HuH-7.5 (cell line): ENCODE data around the gene DIPK1A.
"Not testable (repeated sequence)": the region's sequence is repeated elsewhere in the genome, so short reads cannot be mapped to it uniquely, and the experiment has no call there.

Source experiments
- DNase-seq: peaks from one replicate; pipeline ENCODE4 v3.0.0; 2011; ENCODE audit warnings: low spot score

DIPK1A gene

DNA sequence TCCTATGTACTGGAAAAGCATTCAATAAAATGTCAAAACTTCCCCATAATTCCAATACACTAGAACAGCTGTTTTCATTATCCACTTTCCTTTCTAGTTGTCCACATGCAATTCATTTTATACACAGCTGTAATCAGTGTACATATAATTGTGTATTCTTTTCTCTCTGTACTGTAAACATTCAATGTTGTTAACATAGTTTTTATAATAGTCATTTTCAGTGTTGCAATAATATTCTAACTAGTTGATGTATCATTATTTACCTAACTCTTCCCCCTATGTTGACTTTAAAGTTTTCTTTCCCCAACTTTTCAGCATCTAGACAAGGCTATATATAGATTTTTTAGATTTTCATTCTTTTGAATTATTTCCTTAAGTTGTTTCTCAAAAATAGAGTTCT, 44.4 kb downstream of the DIPK1A start:
- no peak for DNase-seq

DNA sequence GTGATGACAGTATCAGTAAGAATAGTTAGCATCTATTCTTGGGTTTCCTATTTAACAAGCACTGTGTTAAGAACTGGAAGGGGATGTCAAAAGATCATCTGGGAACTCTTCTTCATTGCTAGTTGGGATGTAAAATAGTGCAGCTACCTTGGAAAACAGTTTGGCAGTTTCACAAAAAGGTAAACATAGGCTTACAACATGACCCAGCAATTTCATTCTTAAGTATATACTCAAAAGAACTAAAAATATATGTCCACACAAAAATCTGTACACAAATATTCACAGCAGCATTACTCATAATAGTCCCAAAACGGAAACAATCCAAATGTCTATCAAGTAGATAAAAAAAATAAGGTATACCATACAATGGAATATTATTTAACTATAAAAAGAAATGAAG, 45.7 kb downstream of the DIPK1A start:
- DNase-seq: no peak

DNA sequence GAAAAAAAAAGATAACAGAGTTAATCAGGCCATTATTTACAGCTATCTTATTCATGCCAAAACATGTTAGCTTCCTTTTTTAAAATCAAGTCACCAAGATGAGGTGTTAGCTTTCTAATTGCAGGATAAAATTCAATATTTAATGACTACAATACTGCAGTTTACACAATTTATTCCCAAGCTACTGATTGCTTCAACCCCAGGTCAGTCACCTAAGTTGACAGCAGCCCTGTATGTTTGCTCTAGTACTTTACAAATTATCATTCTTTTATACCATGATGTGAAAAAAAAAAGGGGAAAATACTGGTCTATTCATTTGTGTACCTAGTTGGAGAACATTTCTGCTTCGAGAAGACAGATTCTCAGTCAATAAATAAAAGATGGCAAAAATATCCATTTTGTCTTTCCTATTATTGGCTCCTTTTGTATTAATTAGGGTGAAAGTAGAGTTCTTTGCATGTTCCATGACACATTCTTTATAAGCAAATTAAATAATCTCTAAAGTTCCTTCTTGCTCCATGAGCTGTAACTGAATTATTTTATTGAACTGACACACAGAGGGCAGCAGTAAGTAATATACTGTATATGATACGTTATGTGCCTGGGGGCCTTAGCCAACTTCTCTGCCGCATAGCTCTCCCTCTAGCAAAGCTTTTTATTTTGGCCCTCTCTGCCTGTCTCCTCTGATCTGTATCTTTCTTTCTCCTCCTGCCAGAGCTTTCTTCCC, 48.0 kb downstream of the DIPK1A start:
- no peak for DNase-seq

DNA sequence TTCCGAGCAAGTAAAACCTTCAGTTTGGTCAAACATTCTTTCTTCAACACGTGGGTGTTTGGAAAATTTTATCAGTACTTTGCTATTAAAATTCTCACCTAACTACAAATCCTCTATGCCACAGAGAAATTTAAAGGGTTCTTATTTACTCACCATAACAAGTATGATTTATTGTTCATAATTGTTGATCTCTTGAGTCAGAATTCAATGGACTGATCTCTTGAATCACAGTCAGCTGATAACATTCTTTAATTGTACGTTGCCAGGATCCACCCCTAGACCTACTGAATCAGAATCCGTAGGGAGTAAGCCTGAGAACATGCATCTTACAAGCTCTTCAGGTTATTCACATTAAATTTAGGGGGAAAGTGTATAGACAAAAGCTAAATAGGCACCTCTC, 51.2 kb downstream of the DIPK1A start:
- no peak for DNase-seq

DNA sequence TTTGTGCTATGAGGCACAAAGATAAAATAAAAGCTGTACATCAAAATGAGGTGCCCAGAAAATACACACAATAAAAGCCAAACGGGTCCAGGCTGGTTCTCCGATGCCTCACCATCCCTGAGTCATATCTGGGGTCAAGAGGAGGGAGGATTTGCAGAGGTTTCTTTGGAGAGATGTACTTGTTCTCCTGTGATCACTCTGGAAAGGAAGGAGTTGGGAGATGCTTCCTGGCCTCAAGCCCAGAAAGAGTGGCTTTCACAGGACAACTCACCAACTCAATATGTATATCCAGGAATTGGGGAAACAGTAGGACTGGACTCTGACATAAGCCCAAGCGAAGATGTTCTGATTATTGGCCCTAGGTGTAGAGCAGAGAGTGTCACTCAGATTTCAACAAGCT, 51.9 kb downstream of the DIPK1A start:
- DNase-seq: no peak

DNA sequence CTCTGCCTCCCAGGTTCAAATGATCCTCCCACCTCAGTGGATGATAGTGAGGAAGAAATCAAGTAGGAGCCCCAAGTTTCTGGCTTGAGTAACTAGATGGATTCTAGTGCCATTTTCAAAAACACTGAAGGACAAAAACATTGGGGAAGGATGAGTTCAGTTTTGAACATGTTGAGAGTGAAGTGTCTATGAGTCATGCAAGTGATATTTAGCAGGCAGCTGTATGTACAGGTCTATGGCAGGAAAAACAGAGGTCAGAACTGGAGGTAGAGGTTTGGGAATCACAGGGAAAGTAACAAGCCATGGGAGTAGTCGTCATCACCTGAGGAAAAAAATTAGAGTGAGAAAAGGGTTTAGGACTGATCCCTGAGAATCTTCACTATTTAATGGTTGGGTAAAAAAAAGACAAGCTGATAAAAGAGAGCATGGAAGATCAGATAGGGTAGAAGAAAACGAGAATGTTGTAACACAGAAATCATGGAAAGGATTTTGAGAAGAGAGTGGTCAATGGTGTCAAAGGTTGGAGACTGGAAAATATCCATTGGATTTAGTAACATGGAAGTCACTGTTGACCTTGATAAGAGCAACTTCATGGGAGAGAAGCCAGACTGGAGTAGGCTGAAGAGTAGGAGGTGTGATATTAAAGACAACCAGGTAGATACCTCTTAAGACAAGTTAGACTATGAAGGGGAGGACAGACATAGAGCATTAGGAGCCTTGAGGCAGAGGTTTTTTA, 53.1 kb downstream of the DIPK1A start:
- no peak for DNase-seq

DNA sequence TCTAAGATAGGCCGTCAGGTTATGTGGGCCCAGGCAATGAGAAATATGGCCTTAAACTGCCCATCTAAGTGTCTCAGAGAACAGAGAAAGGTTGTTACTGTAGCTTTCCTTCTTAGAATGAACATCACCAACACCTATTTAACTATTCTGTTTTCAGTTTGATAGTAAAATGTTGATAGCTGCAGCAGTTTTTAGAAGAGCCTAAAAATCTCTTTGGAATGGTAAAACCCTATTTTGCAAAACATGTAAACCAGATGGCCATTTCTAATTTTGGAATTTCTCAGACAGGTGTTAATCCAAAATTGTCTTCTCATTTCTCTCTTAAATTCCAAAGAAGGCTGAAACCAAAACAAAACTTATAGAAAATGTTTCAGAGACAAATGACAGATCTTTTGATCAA, 57.5 kb downstream of the DIPK1A start:
- no peak for DNase-seq

DNA sequence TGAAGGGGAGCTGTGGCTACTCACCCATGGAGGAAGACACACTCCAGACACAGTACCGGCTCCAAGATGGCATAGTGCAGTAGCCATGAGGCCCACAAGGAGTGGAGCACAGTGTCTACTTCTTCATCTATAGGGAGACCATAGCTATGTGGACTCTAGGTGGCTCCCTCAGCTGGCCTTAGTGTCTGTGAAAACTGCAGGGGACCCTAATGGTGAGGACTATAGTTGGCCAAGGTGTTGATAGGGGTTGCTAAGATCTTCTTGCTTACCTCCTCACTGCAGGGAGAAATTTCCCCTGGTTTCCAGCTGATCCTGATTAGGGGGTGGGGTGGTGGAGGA, 58.9 kb downstream of the DIPK1A start:
- no peak for DNase-seq

DNA sequence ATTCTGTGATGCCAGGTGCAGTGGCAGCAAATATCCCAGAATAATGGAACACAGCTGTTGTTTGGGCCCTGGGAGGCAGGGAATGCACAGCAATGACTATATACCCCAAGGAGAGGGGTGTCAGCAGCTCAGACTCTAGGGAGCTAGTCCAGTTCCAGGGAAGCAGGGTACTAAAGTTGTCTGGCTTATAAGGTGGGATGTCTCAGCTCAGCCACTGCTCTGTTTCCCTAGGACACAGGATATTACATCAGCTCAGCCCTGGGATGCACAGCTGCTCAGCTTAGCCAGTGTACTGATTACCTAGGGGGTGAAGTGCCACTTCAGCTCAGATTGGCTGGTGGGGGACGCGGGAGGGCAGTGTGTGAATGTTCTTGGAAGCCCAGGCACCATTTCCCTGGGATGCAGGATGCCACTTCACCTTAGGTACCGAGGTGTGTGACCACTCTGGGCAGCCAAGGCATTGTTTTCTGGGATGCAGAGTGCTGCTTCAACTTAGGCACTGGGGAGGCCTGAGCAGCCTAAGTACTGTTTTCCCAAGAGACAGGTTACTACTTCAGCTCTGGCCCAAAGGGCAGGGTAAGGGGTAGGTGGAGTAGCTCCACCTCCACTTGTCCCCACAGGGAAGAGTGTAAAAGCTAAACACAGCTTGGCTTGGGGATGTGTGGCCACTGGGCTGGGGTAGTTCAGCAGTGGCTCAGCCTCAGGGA, 59.4 kb downstream of the DIPK1A start:
- DNase-seq: no peak

DNA sequence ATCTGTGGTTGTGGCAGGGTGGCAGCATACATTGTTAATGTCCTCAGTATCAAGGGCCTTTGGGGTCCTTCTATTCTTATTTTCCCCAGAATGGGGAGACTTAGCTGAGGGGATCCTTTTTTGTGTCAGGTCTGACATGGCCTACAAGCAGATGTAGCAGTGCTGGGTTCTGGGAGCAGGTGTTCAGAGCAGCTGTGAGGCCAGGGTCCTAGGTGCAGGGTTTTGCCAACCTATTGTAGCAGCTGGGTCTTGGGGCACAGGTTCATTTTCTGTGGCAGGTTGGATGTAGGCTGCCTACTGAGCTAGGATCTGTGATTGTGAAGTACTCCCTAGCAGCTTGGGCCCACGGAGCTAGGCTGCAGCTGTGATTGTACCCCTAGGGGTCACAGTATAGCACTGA, 60.1 kb downstream of the DIPK1A start:
- DNase-seq: no peak

DNA sequence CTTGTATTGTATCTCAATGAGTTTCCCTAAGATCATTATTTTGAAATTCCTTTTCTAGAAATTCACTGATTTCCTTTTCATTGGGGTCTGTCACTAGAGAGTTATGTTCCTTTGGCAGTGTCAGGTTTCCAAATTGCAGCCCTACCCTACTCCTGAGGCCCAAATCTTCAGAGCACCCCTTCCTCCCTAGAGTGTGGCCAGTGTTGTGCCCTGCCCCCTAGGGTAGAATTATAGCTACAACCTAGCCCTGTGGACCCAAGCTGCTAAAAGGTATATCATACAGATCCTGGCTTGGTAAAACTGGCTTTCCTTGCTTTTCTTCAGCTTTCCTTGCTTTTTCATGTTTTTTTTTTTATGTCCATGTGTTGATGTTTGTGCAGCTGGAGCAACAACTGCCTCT, 60.7 kb downstream of the DIPK1A start:
- no peak for DNase-seq

DNA sequence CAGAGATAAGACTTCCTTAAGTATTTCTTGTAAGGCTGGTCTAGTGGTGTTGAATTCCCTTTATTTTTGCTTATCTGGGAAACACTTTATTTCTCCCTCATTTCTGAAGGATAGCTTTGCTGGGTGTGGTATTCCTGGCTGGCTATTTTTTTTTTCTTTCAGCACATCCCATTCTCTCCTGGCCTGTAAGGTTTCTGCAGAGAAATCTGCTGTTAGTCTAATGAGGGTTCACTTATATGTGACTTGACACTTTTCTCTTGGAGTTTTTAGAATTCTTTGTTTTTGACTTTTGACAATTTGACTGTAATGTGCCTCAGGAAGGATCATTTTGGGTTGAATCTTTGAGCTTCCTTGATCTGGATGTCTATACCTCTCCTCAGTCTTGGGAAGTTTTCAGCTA, 61.5 kb downstream of the DIPK1A start:
- DNase-seq: no peak

DNA sequence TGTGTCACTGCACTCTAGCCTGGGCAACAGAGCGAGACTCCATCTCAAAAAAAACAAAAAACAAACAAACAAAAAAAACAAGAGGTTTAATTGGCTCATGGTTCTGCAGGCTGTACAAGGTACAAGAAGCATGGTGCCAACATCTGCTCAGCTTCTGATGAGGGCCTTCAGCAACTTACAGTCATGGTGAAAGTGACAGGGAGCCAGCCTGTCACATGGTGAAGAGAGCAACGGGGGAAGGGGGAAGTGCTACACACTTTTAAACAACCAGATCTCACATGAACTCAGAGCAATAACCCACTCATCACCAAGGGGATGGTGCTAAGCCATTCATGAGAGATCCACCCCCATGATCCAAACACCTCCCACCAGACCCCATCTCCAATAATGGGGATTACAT, 63.2 kb downstream of the DIPK1A start:
- DNase-seq: not testable (repeated sequence)

DNA sequence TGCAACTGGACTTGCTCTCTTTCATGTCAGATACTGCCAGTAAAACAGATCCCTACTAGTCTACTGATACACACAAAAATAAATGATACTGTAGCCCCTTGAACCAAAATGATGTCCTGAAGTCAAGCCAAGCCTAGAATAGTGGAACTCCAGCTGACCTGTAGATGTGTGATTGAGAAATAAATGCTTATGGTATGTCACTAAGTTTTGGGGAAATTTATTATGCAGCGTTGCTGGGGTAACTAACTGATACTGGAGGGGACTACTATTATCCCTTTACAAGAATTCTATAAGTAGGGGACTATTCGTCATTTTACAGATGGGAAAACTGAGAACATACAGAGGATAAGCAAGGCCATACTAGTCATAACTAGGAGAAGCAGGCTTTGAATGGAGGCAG, 73.8 kb downstream of the DIPK1A start:
- no peak for DNase-seq

DNA sequence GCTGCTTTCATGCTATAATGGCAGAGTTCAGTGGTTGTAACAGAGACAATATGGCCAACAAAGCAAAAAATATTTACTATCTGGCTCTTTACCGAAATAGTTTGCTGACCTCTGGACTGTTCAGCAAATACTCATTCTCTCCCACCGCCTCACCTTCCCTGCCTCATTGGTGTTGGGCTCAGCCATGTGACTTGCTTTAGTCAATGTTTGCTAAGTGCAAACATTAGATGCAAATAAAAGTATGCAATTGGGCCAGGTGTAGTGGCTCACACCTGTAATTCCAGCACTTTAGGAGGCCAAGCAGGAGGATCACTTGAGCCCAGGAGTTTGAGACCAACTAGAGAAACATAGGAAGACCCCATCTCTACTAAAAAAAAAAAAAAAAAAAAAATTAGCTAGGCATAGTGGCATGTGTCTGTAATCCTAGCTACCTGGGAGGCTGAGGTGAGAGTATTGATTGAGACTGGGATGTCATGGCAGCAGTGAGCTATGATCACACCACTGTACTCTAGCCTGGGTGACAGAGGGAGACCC, 74.3 kb downstream of the DIPK1A start:
- peak; percentile 20 for DNase-seq

DNA sequence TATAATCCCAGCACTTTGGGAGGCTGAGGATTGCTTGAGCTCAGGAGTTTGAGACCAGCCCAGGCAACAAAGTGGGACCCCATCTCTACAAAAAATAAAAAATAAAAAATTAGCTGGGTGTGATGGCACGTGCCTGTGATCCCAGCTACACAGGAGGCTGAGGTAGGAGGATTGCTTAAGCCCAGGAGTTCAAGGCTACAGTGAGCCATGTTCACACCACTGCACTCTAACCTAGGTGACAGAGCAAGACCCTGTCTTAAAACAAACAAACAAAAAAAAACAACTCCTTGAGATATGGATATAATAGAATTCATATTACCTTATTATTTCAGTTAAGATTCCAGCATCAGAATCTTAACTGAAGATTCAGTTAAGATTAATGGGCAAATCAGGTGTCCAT, 77.1 kb downstream of the DIPK1A start:
- DNase-seq: no peak

DNA sequence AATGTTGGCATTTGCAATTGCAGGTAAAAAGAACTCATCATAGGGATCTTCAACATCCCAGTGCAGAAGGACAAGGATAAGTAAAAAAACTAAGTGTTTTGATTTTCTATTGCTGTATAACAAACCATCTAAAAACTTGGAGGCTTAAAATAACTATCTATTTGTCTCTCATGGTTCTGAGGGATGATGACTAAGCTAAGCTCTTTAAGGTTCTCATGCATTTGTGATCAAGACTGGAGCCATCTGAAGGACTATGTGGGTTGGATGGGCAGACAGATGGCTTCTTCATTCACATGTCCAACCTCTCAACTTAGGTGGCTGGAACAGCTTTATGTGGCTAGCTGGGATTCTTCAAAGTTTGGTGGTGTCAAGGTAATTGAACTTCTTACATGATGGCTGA, 78.0 kb downstream of the DIPK1A start:
- no peak for DNase-seq

DNA sequence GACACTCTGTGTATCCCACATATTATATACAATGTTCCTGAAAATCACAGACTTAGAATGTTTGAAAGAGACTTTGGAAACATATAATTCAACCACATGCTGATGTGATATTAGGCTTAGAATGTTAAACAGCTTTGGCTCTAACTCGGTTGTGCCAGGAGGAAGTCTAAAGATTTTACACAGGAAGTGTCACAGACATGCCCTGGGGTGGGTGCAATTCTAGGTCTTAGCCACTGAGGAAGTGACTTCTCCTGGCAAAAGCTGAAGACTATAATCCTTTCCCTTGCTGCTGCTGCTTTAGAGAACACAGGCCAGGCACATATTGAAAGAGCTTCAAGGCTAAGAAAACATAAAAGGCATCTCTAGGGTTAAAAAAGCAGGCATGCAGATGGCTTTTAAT, 78.4 kb downstream of the DIPK1A start:
- DNase-seq: no peak

DNA sequence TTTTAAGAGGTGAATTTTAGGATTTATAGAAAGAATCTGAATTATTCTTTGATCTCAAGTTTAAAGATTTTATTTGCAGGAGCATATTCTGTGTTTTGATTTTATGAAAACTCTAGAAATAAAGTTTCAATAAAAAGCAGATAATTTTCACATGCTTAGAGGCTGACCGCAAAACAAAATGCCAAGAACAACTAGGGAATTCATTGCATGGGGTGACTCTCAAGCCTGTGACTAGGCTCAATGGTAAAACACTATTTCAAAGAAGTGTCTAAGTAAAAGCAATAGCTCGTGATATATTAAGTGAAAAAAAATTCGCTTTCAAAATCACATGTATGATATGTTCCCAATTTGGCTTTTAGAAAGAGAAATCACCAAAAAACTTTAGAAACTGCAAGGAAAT, 79.9 kb downstream of the DIPK1A start:
- DNase-seq: no peak

DNA sequence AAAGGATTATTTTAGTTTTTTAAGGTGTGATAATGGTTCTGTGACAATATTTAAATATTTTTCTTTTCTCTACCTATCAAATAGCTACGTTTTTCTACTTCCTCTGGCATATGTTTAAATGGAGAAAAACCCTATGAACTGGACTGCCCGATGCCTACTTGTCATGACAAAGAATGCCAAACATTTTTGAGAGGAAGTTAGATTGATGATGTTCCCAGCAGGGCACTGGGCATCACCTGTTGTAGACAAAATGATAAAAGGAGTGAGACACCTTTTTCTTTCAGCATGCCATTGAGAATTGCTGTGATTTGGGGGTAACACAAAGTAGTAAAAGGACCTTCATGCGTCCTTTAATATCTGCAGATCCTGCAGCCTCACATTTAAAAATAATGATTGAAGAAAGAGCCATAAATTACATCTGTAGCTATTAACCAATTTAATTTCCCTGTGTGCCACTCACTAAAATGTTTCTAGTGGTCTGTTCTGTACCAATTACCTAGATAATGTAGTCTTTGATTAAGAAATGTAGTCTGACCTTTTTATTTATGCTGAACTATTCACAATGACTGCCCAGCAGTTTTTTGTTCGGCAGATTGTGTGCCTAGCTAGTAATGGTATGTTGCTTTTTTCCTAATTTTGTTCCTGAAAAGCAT, 81.8 kb downstream of the DIPK1A start:
- DNase-seq: no peak

DNA sequence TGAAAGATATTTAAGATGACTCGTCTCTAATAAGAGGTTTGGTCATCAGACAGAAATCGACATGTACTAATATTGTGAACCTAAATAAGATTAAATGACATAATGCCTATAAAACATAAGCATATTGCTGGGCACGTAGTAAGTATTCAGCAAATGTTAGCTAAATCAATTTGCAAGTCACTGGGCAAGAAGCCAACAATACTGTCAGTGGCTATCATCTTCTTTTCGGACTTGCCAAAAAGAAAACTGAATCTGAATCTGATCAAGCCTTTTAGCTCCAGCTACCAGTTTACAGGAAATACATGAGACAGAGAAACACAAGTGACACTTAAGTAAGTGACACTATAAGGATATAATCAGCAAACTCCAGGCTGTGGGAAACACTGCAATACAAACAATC, 83.5 kb downstream of the DIPK1A start:
- no peak for DNase-seq

DNA sequence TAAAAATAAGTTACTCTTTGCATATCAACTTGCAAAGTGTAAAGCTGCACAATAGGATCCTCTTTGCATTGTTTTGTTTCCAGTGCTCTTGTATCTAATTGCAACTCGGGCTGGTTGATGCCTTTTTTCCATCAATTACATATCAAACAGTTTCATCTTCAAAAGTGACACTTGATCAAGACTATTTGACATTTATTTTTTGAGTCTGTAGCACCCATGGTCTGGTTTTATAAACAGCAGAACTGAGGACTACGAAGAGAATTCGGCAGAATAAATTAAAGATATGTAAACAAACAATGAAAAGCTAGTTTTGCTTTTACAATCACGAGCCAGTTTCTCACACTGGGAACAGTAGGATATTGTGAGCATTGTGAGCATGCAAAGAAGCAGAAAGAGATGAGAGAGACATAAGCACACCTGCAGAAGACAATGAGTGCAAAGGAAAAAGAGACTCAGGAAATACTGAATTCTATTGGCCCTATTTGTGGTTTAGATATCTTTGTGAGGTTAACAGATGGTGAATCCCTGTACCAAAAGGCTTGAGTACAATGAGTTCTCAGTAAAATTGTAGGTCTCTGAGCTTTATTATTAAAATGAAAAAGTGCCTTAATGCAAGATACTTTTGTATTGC, 84.1 kb downstream of the DIPK1A start:
- DNase-seq: no peak
